GM12875 (cell line): ENCODE measurements around the gene ZNF526.
A peak's percentile ranks its signal among the peaks of the same experiment; 100 is the strongest.

Experiments
- H3K4me3 ChIP-seq: one replicate; pipeline ENCODE4 v1.5.1; 2011; ENCODE audit warnings: low read depth, low read length, control low read depth
- TF ChIP-seq, protein P1 (sequence below): IDR thresholded peaks from 2 replicates; pipeline ENCODE4 v1.5.1; 2011; ENCODE audit warnings: low read depth, mild to moderate bottlenecking, control low read depth, inconsistent platforms, low read length, moderate library complexity, borderline replicate concordance; ENCODE audit not compliant: insufficient read depth

The ZNF526 gene

DNA sequence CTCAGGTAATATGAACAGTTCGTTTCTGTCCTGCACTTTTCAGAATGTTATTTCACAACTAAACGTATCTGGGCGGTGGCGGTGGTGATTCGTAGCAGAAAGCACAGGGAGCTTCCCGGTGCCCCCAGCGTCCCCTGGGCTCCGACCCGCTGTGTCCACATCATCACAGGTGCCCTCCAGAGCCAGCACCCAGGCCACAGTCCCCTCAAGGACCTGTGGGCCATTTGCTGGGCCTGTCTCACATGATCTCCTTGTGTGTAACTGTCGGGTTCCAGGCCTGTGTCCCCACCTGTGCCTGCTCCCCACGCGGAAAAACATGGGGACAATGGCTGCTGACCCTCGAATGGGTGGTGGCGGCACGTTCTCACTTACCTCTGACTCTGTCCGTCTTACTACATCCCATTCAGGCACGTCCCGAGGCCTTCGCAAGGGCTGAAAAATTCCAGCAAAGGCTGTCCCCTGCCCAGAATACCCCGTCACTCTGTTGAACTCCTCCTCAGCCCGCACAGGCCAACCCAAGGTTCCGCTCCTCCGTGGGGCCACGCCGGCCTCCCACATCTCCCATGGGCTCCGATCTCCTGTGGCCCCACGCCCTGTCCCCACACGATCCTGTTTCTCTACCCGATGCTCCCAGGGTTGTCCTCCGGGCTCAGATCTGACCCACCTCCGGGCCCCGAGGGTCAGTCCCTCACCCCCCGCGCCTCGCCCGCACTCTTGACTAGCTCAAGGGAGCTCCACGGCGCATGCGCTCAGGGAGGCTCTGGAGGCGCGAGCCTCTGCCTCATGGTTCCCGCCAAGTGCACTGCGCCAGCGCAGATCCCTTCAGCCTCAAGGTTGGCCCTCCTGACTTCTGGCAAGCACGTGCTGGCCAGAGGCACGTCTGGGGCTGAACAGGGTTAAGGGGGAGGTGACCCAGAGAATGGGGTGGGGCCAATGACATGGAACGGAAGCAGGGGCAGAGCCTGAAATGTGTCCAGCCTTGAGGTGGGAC, 23.8 kb upstream of the ZNF526 start:
- H3K4me3 ChIP-seq: no peak overlapping the region
- TF ChIP-seq, protein P1, sequence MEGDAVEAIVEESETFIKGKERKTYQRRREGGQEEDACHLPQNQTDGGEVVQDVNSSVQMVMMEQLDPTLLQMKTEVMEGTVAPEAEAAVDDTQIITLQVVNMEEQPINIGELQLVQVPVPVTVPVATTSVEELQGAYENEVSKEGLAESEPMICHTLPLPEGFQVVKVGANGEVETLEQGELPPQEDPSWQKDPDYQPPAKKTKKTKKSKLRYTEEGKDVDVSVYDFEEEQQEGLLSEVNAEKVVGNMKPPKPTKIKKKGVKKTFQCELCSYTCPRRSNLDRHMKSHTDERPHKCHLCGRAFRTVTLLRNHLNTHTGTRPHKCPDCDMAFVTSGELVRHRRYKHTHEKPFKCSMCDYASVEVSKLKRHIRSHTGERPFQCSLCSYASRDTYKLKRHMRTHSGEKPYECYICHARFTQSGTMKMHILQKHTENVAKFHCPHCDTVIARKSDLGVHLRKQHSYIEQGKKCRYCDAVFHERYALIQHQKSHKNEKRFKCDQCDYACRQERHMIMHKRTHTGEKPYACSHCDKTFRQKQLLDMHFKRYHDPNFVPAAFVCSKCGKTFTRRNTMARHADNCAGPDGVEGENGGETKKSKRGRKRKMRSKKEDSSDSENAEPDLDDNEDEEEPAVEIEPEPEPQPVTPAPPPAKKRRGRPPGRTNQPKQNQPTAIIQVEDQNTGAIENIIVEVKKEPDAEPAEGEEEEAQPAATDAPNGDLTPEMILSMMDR: no peak

DNA sequence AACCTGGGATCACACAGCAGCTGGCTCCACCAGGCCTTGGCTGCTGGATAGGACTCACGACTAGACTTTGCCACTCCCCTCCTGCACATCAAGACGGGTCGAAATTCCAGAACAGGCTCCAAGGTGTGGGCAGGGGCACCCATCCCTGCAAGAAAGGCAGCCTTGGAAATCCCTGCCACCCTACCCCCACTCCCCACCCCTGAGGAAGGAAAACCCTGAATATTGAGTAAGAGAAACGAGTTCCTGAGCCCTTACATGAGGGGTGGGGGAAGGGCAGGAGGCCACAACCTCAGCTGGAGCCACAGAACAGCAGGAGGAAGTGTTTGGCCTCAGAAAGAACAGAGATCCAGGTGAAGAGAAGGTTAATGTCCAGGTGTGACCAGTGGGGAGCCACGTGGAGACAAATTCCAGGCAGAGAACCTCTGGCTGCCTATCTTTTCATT, 22.7 kb upstream of the ZNF526 start:
- no peak overlapping the region for H3K4me3 ChIP-seq

DNA sequence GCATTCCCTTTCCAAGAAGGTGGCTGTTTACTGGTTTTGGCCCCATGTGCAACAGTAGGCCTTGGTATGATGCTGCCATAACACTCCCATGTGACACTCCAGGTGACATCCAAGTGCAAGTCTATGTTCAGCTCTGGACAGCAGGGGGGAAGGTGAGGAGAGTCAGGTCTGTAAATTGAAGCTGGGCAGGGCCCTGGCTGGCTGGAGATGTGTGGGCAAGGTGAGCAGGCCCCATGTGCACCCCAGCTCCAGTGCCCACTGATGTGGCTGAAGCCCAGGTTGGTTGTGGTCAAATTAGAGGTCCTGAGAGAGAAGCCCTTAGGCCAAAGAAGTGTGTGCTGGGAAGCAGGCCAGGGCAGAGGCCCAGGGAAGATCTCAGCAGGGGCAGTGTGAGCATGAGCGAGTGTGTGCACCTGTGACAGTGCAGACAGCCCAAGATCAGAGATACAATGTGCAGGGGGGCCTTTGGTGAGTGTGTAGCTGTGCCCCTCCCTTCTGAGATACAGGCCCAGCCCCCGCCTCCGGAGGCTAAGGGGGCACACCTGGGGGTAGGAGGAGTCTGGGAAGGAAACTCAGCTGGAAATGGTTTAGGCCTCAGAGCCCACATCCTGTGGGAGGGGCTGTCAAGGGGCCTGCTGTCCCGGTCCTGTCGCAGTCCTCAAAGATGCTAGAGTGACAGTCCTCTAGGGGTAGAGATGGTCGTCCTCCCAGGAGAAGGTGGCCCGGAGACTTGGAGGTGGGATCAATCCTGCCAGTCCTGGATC, 21.3 kb upstream of the ZNF526 start:
- peak overlapping the region; percentile 46 for H3K4me3 ChIP-seq
- TF ChIP-seq, protein P1: 0 out of 2 replicates have a peak, but pooled peaks have one; percentile 0

More for the DNA sequence above, 22.7 kb upstream of the ZNF526 start:
- TF ChIP-seq, protein P1: no peak

DNA sequence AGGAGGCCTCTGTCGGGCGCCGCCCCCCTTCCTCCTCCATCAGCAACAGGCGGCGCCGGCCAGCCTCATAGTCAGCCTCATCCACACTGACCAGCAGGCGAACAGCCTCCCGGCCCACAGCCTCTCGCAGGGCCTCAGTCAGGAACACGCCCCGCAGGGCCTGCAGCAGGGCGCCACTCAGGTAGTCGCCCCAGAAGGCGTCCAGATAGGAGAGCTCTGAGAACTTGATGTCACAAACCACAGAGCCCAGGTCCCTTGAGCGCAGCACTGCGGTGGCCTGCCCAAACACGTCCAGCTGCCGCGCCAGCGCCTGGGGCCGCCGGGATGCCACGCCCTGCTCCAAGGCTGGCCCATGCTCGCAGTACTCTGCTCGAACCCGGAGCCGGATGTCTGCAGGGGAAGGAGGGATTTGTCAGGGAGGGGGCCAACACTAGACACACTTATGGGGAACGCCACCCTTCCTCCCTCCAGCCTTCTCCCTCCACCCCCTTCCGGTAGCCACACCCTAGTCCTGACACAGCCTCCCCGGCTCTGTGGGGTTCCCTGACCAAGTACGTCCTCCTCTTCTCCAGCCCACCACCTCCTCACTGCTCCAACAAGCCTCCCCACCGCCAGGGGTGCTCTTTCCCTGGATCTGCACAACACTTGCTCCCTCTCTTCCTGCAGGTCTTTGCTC, 20.5 kb upstream of the ZNF526 start:
- TF ChIP-seq, protein P1: peak; percentile 64; the same call in 1 of the 2 replicates
- H3K4me3 ChIP-seq: peak overlapping the region; percentile 46

DNA sequence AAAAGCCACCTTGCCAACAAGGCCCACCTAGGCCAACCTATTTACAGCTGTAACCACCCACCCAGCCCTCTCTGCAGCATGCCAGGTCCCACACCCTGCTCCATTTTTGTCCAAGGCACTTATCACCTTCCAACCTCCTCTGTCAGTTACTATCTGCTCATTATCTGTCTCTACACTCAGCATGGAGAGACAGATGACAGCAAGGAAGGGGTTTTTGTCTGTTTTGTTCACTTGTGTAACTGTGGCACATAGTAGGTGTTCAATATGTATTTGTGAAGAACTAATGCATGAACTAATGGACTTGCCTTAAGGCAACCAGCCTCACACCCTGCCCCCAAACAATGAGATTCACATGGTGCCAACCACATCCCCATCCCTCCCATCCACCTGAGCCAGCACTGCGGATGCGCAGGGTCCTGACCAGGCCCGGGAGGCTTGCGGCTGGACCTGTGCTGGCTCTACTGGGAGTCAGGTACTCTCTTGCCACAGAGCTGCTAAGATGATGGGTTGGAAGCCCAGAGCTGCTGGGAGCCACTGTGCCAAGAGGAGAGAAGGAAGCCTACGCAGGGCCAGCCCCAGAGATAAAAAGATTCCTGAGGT, 19.9 kb upstream of the ZNF526 start:
- TF ChIP-seq, protein P1: no peak
- peak overlapping the region; percentile 24 for H3K4me3 ChIP-seq

DNA sequence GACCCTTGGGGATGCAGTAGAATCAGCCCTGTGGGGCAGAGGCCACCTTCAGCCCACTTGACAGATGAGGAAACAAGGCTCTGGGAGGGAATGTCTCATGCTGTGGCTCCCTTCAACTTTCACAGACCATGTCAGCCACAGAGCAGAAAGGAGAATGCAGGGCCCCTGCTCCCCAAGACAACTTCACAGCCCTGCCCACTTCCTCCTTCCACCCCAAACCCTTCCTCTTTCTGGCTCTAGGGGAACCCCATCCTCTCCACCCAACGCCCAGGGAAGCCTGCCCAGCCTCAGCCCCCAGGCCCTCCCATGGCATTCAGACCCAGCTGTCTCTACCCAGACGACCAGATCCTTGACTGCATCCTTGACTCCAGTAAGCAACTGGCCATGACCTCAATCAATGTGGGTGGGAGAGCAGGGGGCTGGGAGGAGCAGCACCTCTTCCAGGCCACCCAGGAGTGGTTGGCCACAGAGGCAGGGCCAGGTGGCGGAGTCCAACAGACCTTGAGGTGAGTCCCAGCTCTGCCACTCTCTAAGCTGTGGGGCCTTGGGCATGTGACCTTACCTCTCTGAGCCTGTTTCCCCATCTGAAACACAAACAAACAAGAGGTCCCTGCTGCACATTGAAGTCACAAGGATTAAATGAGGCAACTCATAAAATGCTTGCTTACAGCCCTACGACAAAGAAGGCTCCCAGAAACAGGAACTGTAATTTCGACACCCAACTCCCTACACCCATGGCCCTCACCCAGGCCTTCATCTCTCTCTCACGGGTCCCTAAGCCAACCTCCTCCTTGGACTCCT, 18.4 kb upstream of the ZNF526 start:
- peak overlapping the region; percentile 31 for H3K4me3 ChIP-seq
- TF ChIP-seq, protein P1: no peak
